GM08714 (cell line): ENCODE data around the gene MCOLN1.
A peak's percentile ranks its signal among the peaks of the same experiment; 100 is the strongest.

ENCODE experiments used
- H3K4me3 ChIP-seq: fragments of 200-500 bp; sonication (Bioruptor generic); 2 replicates; pipeline ENCODE4 v1.5.1; 2014; ENCODE audit warnings: mild to moderate bottlenecking, low read length, inconsistent platforms
- ZNF274 ChIP-seq: IDR thresholded peaks from 2 replicates; pipeline ENCODE4 v1.6.1; 2012; ENCODE audit warnings: mild to moderate bottlenecking, low read depth, low read length

Gene MCOLN1

DNA sequence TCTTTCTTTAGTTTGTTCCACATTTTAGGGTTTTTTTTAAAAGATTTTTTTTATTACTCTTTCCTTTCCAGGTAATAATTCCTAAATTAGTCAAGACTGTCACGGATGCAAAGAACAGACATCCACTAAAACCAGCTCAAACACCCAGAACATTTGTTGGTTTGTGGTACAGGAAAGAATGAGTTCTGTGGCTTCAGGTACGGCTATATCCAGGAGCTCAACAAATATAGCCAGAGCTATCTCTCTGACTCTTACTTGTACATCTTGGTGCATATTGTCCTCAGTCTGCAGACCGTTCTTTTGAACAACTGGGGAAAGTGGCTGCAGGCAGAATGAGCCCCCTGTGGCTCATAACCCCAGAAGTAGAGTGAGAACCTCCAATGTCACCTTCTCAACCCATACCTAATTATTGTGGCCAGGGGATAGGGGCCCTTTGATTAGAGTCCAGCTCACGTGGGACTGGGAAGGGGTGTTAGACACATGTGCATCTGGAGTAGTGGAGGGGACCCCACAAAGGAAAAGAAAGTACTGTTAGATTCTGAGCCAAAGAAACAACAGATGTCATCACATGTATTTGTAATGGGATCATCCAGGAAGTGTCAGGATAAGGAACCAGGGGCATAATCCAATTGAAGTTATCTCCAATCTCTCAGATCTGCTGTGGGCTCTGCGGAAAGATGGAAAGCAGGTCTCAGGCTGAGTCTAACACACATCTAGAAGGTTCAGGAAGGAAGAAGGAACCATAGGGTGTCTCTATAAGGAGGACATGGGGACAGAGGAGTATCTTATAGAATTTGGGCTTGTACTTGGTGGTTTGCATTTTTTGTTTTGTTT is 8.4 kb upstream of the MCOLN1 start:
- H3K4me3 ChIP-seq: no peak overlapping the region
- no peak for TF ChIP-seq ZNF274

DNA sequence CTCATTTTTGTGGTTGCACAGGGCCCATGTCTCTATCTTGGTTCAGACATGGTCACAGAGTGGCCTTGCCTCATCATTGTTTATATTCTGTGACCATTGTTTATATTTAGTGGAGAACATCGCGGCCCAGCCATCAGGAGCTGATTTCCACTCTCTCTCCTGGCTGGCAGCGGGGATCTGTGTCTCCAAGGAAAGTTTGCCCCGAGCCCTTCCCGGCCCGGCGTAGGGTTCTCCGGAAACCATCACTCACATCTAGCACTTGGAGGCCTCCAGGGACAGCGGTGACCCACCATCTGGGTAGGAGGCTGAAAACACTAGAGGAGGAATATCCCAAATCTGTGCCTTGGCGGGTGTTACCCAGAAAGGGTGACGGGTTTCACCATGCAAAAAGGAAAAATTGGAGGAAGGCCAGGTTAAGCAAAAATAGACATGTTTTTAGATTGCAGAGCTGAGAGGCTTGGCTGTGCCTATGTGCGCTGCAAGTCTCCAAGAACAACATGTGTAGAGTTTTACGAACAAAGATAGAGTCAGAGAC is 7.2 kb upstream of the MCOLN1 start:
- no peak overlapping the region; the same call in 1 of the 2 replicates for H3K4me3 ChIP-seq
- no peak for TF ChIP-seq ZNF274

DNA sequence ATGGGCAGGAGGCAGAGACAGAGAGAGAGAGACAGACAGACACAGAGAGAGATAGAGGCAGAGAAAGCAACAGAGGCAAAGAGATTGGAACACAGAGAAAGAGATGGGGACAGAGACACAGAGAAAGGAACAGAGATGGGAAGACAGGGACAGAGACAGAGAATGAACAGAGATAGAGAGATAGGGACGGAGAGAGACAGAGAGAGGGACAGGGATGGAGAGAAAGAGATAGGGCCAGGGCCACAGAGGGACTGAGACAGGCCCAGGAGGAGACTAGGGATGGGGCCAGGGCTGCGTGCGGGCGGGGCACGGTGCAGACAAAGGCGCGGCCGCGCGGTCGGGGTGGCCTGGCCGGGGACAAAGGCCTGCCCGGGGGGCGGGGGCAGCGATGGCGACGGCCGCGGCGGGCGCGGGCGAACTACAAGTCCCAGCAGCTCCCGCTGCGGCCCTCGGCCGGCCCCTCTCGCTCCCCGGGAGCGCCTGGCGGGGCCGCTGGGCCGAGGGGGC is 6.7 kb upstream of the MCOLN1 start, which contains the start of gene ZNF358:
ZNF358 (plus strand) TSS at position 459 of the 507 bp plus-strand sequence. CDS start 3,140 bp downstream, outside the sequence.
- TF ChIP-seq ZNF274: no peak
- peak within 1 kb of the TSS; percentile 38 for H3K4me3 ChIP-seq

DNA sequence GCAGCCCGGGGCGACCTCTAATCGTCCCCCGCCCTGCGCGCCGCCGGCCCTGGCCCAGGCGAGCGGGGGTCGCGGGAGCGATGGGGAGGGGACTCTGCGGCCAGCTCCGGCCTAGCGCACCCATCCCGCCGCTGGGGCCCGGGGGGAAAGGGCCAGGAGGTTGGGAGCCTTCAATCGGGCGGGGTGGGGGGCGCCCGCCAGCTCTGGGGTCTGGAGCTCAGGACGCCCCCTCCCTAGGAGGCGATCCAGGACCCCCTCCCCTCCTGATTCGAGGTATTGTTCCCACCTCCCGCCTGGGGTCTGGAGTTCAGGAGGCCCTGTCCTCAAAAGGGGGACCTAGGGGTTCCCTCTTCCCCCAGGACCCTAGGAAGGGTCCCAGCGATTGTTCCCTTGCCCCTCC is 6.1 kb upstream of the MCOLN1 start:
- H3K4me3 ChIP-seq: peak overlapping the region; percentile 38
- no peak for TF ChIP-seq ZNF274

DNA sequence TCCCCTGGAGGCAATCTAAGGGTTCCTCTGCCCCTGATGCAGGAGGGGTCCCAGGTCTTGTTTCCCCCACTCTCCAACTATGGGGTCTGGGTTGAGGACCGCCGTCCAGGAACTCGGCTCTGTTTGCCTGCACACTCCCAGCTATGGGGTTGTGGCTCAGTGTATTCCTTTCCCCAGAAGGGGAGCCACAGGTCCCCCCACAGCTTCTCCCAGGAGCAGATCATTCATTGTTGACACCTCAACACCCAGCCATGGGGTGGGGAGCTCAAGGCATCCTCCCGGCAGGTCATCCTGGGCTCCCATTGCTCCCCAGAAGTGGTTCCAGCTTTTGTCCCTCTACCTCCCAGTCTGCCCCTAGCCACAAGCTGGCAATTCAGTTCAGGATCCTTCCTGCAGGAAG is 5.5 kb upstream of the MCOLN1 start:
- no peak overlapping the region for H3K4me3 ChIP-seq
- TF ChIP-seq ZNF274: no peak

DNA sequence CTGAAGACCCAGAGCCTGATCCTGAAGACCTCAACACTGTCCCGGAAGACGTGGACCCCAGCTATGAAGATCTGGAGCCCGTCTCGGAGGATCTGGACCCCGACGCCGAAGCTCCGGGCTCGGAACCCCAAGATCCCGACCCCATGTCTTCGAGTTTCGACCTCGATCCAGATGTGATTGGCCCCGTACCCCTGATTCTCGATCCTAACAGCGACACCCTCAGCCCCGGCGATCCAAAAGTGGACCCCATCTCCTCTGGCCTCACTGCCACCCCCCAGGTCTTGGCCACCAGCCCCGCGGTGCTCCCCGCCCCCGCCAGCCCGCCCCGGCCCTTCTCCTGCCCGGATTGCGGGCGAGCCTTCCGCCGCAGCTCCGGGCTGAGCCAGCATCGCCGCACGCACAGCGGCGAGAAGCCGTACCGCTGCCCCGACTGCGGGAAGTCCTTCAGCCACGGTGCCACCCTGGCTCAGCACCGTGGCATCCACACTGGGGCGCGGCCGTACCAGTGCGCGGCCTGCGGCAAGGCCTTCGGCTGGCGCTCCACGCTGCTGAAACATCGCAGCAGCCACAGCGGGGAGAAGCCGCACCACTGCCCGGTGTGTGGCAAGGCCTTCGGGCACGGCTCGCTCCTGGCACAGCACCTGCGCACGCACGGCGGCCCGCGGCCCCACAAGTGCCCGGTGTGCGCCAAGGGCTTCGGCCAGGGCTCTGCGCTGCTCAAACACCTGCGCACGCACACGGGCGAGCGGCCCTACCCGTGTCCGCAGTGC is 2.9 kb upstream of the MCOLN1 start:
- H3K4me3 ChIP-seq: no peak overlapping the region
- TF ChIP-seq ZNF274: no peak

DNA sequence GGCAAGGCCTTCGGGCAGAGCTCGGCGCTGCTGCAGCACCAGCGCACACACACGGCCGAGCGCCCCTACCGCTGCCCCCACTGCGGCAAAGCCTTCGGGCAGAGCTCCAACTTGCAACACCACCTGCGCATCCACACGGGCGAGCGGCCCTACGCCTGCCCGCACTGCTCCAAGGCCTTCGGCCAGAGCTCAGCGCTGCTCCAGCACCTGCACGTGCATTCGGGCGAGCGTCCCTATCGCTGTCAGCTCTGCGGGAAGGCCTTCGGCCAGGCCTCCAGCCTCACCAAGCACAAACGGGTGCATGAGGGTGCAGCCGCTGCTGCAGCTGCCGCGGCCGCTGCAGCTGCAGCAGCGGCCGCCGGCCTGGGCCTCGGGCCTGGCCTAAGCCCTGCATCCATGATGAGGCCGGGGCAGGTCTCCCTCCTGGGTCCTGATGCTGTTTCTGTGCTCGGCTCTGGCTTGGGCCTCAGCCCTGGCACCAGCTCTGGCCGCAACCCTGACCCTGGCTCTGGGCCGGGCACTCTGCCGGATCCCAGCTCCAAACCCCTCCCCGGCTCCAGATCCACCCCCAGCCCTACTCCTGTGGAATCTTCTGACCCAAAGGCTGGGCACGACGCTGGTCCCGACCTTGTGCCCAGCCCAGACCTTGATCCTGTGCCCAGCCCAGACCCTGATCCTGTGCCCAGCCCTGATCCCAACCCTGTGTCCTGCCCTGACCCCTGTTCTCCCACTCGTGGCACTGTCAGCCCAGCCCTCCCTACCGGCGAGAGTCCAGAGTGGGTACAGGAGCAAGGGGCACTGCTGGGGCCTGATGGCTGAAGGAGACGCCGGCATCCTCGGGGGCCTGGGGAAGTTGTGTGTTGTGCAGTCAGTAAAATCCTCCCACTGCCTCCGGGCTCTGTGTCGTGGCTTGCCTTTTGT is 2.0 kb upstream of the MCOLN1 start:
- no peak overlapping the region for H3K4me3 ChIP-seq
- no peak for TF ChIP-seq ZNF274

DNA sequence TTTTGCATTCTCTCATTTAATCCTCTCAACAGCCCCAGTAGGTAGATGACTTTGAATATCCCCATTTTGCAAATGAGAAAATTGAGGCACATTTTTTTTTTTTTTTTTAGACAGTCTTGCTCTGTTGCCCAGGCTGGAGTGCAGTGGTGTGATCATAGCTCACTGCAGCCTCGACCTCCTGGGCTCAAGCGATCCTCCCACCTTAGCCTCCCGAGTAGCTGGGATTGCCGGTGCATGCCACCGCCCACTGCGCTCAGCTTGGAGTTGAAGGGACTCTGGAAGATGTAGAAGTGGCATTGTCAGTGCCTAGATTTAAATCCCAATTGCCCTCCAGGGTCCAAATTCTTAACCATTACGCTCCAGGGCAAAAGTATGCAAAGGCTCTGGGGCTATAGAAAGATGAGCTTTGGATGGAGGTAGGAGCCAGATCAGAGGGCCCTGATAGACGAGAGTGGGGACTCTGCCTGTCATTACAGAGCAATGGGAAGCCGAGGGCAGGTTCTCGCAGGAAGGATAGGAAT is 813 bp upstream of the MCOLN1 start:
- TF ChIP-seq ZNF274: no peak
- no peak overlapping the region; the same call in 1 of the 2 replicates for H3K4me3 ChIP-seq

DNA sequence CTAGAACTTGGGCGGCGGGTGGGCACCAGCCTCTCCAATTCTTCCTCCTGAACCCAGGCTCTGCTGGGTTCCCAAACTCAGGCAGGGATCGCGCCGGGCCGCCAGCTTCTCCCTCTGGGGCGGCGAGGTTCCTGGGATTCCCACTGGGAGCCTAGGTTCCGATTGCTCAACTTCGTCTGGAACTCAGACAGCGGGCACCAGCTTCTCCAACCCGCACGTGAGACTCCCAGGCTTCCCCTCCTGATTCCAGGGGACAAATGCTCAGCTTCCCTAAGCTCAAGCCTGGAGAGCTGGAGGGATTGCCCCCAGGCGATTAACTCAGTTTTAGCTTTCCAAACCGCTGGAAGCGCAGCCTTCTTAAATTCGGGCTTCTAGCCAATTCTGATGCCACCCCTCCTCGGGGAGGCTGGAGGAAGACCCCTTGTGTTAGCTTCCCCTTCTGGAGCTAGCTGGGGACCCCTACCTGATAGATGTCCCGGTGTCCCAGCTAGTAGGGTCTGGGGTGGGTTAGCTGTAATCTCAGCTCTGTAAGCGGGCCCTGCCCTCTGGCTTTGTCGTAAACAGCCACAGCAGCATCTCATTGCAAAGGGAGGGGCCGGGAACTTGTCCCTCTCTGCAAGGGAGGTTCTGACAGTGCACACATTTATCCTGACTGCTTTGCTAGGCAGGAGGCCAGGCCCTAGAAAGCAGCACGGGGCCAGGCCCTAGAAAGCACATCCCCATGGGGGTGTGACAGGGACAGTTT is 671 bp downstream of the MCOLN1 start:
- H3K4me3 ChIP-seq: peak overlapping the region; percentile 87
- TF ChIP-seq ZNF274: no peak

DNA sequence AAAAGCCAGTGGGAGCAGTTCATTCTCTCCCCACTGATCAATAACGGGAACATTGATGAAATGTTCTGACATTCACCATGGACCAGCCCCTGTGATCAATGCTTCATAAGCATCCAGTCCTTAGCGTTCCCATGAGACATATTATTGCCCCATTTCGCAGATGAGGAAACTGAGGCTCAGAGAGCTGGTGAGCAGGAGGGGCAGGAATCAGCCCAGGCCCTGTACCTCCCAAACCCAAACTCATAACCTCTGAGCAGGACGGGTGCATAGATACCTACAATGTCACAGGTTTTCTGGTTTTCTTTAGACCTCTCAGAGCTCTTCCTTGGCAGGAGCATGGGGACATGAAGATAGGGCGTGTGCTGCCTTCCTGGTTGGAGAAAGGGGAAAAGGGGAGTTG is 2.1 kb downstream of the MCOLN1 start:
- TF ChIP-seq ZNF274: no peak

DNA sequence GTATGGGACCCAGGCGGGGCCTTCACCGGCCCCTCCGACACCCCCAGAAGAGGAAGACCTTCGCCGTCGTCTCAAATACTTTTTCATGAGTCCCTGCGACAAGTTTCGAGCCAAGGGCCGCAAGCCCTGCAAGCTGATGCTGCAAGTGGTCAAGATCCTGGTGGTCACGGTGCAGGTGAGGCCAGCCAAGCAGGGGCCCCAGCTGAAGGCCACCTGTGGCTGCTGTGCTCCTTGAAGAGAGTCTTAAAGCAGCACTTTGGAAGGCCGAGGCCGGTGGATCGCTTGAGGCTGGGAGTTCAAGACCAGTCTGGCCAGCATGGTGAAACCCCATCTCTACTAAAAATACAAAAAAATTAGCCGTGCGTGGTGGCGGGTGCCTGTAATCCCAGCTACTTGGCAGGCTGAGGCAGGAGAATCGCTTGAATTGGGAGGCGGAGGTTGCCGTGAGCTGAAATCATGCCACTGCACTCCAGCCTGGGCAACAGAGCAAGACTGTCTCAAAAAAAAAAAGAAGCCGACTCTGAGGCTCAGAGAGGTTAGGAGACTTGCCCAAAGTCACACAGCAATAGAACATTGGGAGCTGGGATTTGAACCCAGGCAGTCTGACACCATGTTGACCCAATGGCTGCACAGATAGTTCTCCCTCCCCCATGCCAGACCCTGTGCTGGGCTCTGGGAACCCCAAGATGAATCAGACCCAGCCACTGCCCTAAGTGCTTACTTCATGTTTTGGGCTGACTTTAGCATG is 2.7 kb downstream of the MCOLN1 start:
- no peak for TF ChIP-seq ZNF274
- no peak overlapping the region for H3K4me3 ChIP-seq

More for the DNA sequence above, 2.1 kb downstream of the MCOLN1 start:
- H3K4me3 ChIP-seq: no peak overlapping the region
